ENCODE measurements around the gene APOBEC3F. TPM values are rescaled to one million over a fixed set of nuclear protein-coding genes. Genes with fewer than 3 reads are reported as not detected.
"Not testable (repeated sequence)": the region's sequence is repeated elsewhere in the genome, so short reads cannot be mapped to it uniquely, and the experiment has no call there.

Gene APOBEC3F
- total RNA-seq, 1 donor from 2014 or later = 4.8 TPM

- DNase-seq = no peak
Observed at GRCh38 chr22:39027717-39028116, 12.9 kb upstream of the APOBEC3F start.

DNA sequence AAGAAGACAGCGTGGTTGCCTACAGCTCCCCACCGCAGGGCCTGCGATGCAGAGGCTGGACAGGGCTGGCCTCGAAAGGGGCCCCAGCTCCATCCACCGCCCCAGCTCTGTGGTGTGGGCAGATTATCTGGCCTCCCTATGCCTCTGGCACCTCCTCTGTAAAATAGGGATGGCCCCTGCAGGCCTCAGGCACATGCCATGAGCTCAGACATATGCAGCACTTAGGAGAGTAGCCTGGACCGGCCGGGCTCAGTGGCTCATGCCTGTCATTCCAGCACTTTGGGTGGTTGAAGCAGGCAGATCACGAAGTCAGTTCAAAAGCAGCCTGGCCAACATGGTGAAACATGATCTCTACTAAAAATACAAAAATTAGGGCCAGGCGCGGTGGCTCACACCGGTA, 12.4 kb upstream of the APOBEC3F start:
- no peak for DNase-seq

GRCh38 chr22:39029227-39029626, 11.4 kb upstream of the APOBEC3F start:
- no peak for DNase-seq

- no peak for DNase-seq
Observed at GRCh38 chr22:39030705-39031104, 10.0 kb upstream of the APOBEC3F start.

GRCh38 chr22:39031434-39032295, 9.0 kb upstream of the APOBEC3F start:
- DNase-seq = not testable (repeated sequence)

DNA sequence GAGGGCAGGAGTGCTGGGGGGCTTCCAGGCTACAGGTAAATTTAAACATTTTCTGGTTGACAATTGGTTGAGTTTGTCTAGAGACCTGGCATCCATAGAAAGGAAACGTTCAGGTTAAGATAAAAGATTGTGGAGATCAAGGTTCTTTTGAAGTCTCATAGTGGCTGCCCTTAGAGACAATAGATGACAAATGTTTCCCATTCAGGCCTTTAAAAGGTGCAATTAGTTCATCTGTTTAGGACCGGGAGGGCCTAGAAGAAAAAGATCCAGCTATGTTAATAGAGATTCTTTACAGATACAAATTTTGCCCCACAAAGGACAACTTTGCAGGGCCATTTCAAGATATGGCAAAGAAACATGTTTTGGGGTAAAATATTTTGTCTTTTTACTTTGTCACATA, 3.6 kb upstream of the APOBEC3F start:
- not testable (repeated sequence) for DNase-seq

- DNase-seq = no peak
Observed at GRCh38 chr22:39039306-39040126, 1.1 kb upstream of the APOBEC3F start.

DNA sequence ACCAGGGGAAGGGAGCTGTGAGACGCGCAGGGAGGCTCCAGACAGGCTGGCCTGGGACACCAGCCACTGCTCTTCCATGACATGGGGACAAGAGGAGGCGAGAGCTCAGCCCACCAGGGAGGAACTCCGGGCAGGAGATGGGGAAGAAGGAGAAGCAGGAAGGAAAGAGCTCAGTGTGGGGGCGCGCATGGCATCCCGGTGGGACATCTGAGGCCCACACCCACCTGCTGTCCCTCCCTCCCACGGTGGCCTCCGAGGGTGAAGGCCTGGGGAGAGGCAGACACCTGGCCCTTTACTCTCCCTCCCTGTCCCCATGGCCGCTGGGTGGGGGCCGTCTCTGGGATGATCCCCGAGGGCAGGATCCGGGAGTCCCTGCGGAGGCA, 518 bp upstream of the APOBEC3F start:
- DNase-seq = not testable (repeated sequence)

DNA sequence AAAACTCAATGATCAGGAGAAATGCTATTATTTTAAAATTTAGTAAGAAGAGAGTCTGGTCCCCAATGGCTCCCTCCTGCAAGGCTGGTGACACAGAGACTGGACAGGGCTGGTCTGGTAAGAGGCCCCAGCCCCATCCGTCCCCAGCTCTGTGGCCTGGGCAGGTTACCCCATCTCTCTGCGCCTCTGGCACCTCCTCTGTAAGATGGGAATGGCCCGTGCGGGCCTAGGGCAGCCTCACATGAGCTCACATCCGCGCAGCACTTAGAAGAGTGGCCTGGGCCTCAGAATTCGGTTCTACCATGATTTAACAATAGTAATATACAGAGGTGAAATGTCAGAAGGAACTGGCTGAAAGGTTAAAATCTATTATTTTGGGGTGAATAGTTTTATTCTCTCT, 1.2 kb downstream of the APOBEC3F start:
- no peak for DNase-seq

DNA sequence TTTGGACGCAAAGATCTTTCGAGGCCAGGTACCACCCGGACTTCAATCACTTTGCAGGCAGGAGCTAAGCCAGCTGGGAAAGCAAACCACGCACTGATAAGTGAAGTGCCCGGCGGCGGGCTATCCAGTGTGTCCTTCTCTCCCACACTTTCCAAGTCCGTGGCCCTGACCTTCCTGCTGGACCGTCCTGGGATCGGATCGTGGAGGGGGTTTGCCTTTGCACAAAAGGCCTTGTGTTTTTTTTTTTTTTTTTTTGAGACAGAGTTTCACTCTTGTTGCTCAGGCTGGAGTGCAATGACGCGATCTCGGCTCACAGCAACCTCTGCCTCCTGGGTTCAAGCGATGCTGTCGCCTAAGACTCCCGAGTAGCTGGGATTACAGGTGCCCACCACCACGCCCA, 2.4 kb downstream of the APOBEC3F start:
- not testable (repeated sequence) for DNase-seq

DNA sequence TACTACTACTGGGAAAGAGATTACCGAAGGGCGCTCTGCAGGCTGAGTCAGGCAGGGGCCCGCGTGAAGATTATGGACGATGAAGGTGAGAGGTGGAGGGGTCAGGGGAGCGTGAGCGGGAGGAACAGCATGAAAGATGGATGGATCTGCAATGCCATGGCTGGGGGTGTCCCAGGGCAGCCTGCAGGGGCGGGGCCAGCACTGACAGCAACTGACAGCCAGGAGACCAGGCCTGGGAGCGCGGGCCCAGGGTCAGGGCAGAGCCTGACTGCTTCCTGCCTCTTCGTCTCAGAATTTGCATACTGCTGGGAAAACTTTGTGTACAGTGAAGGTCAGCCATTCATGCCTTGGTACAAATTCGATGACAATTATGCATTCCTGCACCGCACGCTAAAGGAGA, 4.5 kb downstream of the APOBEC3F start:
- not testable (repeated sequence) for DNase-seq

- not testable (repeated sequence) for DNase-seq
Observed at GRCh38 chr22:39049486-39049885, 8.8 kb downstream of the APOBEC3F start.

DNA sequence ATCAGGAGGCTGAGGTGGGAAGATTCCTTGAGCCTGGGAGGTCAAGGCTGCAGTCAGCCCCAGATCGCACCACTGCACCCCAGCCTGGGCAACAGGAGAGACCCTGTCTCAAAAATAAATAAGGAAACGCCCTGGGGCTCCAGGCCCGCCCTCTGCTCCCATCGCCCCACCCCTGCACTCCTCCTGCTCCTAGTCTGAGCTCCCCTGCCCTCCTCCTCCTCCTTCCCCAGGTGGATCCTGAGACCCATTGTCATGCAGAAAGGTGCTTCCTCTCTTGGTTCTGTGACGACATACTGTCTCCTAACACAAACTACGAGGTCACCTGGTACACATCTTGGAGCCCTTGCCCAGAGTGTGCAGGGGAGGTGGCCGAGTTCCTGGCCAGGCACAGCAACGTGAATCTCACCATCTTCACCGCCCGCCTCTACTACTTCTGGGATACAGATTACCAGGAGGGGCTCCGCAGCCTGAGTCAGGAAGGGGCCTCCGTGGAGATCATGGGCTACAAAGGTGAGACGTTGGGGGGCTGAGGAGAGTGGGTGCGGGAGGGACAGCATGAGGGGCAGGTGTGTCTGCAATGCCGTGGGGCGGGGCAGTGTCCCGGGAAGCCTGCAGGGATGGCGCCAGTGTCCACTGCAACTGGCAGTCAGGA, 11.3 kb downstream of the APOBEC3F start:
- DNase-seq = not testable (repeated sequence)

DNA sequence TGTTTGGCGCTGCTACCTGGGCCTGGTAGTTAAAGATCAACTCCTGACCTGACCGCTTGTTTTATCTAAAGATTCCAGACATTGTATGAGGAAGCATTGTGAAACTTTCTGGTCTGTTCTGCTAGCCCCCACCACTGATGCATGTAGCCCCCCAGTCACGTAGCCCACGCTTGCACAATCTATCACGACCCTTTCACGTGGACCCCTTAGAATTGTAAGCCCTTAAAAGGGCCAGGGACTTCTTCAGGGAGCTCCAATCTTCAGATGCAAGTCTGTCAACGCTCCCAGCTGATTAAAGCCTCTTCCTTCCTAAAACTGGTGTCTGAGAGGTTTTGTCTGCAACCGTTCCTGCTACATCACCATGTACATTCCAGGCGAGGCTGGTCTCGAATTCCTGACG, 15.0 kb downstream of the APOBEC3F start:
- DNase-seq = no peak

DNA sequence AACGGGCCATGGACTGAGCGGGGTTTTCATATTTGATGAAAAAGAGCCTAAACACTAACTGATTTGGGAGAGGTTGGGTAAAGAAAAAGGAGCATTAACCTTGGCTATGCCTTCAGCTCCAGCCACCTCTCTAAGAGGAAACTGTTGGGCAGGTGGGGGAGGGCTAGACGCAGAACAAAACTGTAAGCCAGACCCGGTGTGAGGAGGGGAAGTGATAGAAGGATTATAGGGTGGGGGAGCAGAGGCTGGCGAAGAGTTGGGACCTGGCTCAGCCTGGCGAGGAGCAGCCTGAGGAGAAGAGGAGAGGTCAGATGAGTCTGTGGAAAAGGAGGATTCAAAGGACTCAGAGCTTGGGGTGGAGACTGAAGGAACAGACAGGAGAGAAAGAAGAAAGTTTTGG, 20.6 kb downstream of the APOBEC3F start:
- not testable (repeated sequence) for DNase-seq

DNA sequence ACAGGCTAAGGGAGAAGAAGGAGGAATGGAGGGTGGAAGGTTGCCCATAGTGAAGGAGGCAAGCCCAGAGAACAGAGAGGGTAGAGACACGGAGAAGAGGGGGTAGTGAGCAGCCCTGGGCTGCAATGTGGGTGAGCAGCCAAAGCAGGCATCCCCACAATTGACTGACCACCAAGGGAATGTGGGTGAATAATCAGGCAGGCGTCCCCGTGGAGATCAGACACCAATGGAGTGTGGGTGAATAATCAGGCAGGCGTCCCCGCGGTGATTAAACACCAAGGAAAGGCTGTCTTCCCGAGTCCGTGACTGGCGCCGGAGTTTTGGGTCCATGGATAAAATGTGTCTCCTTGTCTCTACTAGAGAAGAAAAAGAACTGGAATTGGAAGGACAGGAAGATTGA, 21.3 kb downstream of the APOBEC3F start:
- not testable (repeated sequence) for DNase-seq

DNA sequence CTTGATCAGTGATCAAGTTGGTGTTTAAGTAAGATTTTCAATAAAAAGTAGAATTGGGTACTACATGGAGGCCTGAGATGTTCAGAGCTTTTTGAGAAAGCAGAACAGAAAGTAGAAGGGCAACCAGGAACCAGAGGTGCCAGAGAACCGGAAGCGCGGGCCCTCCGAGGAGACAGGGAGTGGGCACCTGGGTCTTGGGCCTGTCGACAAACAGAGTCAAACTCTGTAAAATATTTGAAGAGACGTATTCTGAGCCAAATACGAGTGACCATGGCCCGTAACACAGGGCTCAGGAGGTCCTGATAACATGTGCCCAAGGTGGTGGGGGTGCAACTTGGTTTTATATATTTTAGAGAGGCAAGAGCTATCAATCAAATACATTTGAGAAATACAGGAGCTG, 23.2 kb downstream of the APOBEC3F start:
- not testable (repeated sequence) for DNase-seq

DNA sequence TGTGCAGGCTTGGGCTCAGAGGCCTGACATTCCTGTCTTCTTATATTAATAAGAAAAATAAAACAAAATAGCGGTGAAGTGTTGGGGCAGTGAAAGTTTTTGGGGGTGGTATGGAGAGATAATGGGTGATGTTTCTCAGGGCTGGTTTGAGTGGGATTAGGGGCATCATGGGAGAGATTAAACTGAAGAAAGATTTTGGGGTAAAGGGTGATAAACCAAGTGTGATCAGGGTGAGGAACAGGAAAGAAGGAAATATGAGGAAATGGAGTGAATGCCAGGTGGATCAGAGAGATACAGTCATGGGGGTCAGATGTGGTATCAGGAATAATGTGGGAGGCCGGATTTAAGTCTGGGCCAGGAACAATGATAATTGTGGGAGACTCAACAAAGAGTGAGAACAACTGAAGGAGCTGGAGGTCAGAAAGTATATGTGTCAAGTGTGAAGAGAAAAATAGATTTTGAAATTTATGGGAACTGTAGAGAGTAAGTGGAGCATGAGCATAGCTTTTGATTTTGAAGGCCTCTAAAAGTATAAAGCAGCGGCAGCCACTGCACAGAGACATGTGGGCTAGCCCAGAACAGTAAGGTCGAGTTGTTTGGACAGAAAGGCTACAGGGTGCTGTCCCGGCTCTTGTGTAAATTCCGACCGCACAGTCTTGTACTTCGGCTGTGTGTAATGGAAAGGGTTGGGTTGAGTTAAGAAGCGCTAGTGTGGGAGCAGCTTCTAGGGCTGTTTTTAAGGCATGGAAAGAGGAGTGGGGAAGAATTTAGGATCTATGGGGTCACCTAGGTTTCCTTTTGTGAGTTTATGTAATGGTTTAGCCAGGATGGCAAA, 26.0 kb downstream of the APOBEC3F start:
- DNase-seq = not testable (repeated sequence)

- DNase-seq = no peak
Observed at GRCh38 chr22:39068033-39068785, 27.5 kb downstream of the APOBEC3F start.

GRCh38 chr22:39070186-39070585, 29.5 kb downstream of the APOBEC3F start:
- DNase-seq = no peak

- DNase-seq = not testable (repeated sequence)
Observed at GRCh38 chr22:39072581-39072981, 31.9 kb downstream of the APOBEC3F start.
